C4-2B (cell line): ENCODE data around the gene TBL2.
"Not testable (repeated sequence)": the region's sequence is repeated elsewhere in the genome, so short reads cannot be mapped to it uniquely, and the experiment has no call there.

Source experiments
- H3K27ac ChIP-seq: fragments of 450-650 bp; 2 replicates; pipeline ENCODE4 v1.5.1; 2017
- ZFX ChIP-seq: fragments of 450-650 bp; IDR thresholded peaks from 2 replicates; pipeline ENCODE4 v1.6.1; 2017
- TF ChIP-seq, protein P1 (sequence below): fragments of 450-650 bp; conservative IDR thresholded peaks from 2 replicates; pipeline ENCODE4 v1.5.1; 2017; ENCODE audit warnings: mild to moderate bottlenecking

TBL2 gene

GRCh38 chr7:73547841-73548240, 30.5 kb downstream of the TBL2 start:
- H3K27ac ChIP-seq = no peak overlapping the region
- no peak for TF ChIP-seq ZFX
- TF ChIP-seq, protein P1, sequence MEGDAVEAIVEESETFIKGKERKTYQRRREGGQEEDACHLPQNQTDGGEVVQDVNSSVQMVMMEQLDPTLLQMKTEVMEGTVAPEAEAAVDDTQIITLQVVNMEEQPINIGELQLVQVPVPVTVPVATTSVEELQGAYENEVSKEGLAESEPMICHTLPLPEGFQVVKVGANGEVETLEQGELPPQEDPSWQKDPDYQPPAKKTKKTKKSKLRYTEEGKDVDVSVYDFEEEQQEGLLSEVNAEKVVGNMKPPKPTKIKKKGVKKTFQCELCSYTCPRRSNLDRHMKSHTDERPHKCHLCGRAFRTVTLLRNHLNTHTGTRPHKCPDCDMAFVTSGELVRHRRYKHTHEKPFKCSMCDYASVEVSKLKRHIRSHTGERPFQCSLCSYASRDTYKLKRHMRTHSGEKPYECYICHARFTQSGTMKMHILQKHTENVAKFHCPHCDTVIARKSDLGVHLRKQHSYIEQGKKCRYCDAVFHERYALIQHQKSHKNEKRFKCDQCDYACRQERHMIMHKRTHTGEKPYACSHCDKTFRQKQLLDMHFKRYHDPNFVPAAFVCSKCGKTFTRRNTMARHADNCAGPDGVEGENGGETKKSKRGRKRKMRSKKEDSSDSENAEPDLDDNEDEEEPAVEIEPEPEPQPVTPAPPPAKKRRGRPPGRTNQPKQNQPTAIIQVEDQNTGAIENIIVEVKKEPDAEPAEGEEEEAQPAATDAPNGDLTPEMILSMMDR = no peak

DNA sequence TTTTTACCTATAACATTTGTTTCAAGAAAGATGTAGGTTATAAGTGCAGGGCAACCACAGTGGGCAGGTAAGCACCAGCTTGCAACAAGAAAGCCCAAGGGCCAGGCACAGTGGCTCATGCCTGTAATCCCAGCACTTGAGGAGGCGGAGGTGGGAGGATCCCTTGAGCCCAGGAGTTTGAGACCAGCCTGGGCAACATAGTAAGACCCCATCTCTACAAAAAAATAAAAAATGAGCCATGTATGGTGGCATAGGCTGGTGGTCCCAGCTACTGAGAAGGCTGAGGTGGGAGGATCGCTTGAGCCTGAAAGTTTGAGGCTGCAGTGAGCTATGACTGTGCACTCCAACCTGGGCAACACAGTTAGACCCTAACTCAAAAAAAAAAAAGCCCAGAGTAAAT, 33.7 kb downstream of the TBL2 start:
- H3K27ac ChIP-seq = no peak overlapping the region
- TF ChIP-seq, protein P1 = no peak
- no peak for TF ChIP-seq ZFX

DNA sequence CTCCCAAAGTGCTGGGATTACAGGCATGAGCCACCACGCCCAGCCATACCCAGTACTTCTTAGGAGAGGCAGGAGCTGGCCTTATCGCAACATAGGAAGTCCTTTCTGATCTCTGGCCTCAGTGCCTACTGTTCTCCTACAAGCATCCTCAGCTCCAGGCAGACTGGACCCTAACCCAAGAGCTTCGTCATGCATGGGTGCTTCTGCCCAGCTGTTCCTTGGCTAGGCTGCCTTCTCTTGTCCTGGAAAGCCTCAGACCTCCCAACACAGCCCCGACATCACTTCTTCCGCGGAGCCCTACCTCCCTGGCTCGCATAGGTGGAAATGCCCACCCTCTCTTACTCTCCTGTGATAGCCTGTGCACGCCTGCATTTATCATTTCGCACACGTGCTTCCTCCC, 36.7 kb downstream of the TBL2 start:
- no peak overlapping the region for H3K27ac ChIP-seq
- TF ChIP-seq, protein P1 = no peak
- no peak for TF ChIP-seq ZFX

GRCh38 chr7:73539709-73540108, 38.7 kb downstream of the TBL2 start:
- no peak for TF ChIP-seq ZFX
- TF ChIP-seq, protein P1 = no peak
- H3K27ac ChIP-seq = no peak overlapping the region

GRCh38 chr7:73538510-73538909, 39.9 kb downstream of the TBL2 start:
- not testable (repeated sequence) for H3K27ac ChIP-seq

- H3K27ac ChIP-seq = no peak overlapping the region
- no peak for TF ChIP-seq ZFX
- TF ChIP-seq, protein P1 = no peak
These were observed 41.3 kb downstream of the TBL2 start for GRCh38 chr7:73537051-73537450.

DNA sequence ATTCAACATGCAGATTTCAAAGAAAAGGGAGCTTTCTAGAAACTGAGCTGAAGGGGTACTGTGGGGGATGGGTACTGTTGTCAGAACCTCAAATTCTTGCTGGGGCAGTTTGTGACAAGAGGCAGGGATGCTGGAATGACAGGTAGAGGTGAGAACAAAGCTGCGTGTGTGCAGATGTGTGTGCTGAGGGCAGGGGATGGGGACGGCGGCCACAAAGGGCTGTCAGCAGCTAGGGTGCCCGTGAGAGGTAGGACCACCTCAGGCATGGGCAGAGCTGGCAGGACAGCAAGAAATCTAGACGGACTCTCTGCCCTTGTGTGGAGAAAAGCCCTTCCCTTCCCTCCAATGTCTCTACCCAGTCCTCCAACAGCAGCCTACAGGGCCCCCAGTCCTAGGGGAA, 41.9 kb downstream of the TBL2 start:
- no peak for TF ChIP-seq ZFX
- TF ChIP-seq, protein P1 = no peak
- no peak overlapping the region for H3K27ac ChIP-seq

- H3K27ac ChIP-seq = not testable (repeated sequence)
These were observed 42.5 kb downstream of the TBL2 start for GRCh38 chr7:73535918-73536317.

DNA sequence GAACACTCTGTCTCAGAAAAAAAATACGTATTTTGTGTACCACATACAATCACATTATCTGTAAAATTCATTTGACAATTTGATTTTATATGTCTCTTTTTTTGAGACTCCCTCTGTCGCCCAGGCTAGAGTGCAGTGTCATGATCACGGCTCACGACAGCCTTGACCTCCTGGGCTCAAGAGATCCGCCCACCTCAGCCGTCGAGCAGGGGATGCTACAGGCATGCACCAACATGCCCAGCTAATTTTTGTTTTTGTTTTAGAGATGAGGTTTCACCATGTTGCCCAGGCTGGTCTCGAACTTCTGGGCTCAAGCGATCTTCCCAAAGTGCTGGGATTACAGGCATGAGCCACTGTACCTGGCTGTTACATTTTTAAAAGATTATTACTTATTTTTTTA, 44.6 kb downstream of the TBL2 start:
- H3K27ac ChIP-seq = no peak overlapping the region
- TF ChIP-seq, protein P1 = no peak
- TF ChIP-seq ZFX = no peak
